GM12875 (cell line): ENCODE measurements around the gene ZRANB3.
"Not testable (repeated sequence)": the region's sequence is repeated elsewhere in the genome, so short reads cannot be mapped to it uniquely, and the experiment has no call there.

Source experiments
- H3K4me3 ChIP-seq: one replicate; pipeline ENCODE4 v1.5.1; 2011; ENCODE audit warnings: low read depth, low read length, control low read depth
- TF ChIP-seq, protein P1 (sequence below): IDR thresholded peaks from 2 replicates; pipeline ENCODE4 v1.5.1; 2011; ENCODE audit warnings: low read depth, mild to moderate bottlenecking, control low read depth, inconsistent platforms, low read length, moderate library complexity, borderline replicate concordance; ENCODE audit not compliant: insufficient read depth

The ZRANB3 gene

GRCh38 chr2:135456431-135456830, 74.6 kb downstream of the ZRANB3 start:
- no peak overlapping the region for H3K4me3 ChIP-seq
- TF ChIP-seq, protein P1, sequence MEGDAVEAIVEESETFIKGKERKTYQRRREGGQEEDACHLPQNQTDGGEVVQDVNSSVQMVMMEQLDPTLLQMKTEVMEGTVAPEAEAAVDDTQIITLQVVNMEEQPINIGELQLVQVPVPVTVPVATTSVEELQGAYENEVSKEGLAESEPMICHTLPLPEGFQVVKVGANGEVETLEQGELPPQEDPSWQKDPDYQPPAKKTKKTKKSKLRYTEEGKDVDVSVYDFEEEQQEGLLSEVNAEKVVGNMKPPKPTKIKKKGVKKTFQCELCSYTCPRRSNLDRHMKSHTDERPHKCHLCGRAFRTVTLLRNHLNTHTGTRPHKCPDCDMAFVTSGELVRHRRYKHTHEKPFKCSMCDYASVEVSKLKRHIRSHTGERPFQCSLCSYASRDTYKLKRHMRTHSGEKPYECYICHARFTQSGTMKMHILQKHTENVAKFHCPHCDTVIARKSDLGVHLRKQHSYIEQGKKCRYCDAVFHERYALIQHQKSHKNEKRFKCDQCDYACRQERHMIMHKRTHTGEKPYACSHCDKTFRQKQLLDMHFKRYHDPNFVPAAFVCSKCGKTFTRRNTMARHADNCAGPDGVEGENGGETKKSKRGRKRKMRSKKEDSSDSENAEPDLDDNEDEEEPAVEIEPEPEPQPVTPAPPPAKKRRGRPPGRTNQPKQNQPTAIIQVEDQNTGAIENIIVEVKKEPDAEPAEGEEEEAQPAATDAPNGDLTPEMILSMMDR: no peak

DNA sequence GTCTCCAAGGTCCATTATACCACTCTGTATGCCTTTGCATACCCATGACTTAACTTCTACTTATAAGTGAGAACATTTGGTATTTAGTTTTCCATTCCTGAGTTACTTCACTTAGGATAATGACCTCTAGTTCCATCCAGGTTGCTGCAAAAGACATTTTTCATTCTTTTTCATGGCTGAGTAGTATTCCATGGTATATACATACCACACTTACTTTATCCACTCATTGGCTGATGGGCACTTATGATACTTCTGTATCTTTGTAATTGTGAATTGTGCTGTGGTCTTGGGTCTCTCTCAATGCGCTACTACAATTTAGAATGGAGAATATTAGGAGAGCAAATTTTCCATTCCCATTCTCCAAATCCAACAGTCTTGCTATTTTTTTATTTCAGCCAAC, 76.4 kb downstream of the ZRANB3 start:
- TF ChIP-seq, protein P1: no peak
- no peak overlapping the region for H3K4me3 ChIP-seq

GRCh38 chr2:135453027-135453426, 78.0 kb downstream of the ZRANB3 start:
- not testable (repeated sequence) for H3K4me3 ChIP-seq

DNA sequence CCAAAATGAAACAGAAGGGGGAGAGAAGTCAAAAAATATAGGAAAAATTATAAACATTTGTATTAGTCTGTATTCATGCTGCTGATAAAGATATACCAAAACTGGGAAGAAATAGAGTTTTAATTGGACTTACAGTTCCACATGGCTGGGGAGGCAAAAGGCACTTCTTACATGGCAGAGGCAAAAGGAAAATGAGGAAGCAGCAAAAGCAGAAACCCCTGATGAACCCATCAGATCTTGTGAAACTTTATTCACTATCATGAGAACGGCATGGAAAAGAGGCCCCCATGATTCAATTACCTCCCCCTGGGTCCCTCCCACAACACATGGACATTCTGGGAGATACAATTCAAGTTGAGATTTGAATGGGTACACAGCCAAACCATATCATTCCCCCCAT, 79.1 kb downstream of the ZRANB3 start:
- no peak overlapping the region for H3K4me3 ChIP-seq
- TF ChIP-seq, protein P1: no peak

DNA sequence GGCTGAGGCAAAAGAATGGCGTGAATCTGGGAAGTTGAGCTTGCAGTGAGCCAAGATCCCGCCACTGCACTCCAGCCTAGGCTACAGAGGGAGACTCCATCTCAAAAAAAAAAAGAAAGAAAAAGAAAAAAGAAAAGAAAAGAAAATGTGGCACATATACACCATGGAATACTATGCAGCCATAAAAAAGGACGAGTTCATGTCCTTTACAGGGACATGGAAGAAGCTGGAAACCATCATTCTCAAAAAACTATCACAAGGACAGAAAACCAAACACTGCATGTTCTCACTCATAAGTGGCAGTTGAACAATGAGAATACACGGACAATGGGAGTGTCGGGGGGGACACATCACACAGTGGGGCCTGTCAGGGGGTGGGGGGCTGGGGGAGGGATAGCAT, 88.0 kb downstream of the ZRANB3 start:
- H3K4me3 ChIP-seq: not testable (repeated sequence)

GRCh38 chr2:135435155-135435554, 95.9 kb downstream of the ZRANB3 start:
- H3K4me3 ChIP-seq: not testable (repeated sequence)

- no peak overlapping the region for H3K4me3 ChIP-seq
- TF ChIP-seq, protein P1: no peak
These were observed 106.2 kb downstream of the ZRANB3 start for GRCh38 chr2:135424849-135425248.

DNA sequence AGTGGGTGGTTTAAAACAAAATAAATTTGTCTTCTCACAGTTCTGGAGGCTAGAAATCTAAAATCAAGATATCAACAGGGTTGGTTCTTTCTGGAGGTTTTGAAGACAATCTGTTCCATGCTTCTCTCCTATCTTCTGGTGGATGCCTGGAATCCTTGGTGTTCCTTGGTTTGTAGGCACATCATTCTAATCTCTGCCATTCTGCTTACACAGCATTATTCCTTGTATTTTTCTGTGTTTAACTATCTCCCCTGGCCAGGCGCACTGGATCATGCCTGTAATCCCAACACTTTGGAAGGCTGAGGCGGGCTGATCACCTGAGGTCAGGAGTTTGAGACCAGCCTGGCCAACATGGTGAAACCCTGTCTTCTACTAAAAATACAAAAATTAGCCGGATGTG, 108.1 kb downstream of the ZRANB3 start:
- no peak overlapping the region for H3K4me3 ChIP-seq
- TF ChIP-seq, protein P1: no peak

GRCh38 chr2:135411646-135412045, 119.4 kb downstream of the ZRANB3 start:
- H3K4me3 ChIP-seq: no peak overlapping the region
- TF ChIP-seq, protein P1: no peak
